ENCODE results near the gene VARS1. TPM values are rescaled to one million over a fixed set of nuclear protein-coding genes. Genes with fewer than 3 reads are reported as not detected.
"Not testable (repeated sequence)": the region's sequence is repeated elsewhere in the genome, so short reads cannot be mapped to it uniquely, and the experiment has no call there.

Gene VARS1
- total RNA-seq, 3 donors from 2014 or later = 19.2 to 35.4 (median 26.2) TPM

DNA sequence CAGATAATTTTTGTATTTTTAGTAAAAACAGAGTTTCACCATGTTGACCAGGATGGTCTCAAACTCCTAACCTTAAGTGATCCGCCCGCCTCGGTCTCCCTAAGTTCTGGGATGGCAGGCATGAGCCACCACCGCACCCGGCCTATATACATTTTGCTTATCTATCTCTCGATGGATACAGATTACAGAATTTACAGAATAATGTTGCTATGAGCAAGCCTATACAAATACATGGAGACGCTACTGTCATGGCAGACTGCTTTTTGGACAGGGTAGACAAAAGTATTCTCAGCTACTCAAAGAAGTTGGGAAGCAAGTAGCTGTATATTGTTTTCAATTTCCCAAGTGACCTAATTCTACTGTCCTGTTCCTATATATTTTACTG, 17.9 kb upstream of the VARS1 start:
- TF ChIP-seq, protein P1, sequence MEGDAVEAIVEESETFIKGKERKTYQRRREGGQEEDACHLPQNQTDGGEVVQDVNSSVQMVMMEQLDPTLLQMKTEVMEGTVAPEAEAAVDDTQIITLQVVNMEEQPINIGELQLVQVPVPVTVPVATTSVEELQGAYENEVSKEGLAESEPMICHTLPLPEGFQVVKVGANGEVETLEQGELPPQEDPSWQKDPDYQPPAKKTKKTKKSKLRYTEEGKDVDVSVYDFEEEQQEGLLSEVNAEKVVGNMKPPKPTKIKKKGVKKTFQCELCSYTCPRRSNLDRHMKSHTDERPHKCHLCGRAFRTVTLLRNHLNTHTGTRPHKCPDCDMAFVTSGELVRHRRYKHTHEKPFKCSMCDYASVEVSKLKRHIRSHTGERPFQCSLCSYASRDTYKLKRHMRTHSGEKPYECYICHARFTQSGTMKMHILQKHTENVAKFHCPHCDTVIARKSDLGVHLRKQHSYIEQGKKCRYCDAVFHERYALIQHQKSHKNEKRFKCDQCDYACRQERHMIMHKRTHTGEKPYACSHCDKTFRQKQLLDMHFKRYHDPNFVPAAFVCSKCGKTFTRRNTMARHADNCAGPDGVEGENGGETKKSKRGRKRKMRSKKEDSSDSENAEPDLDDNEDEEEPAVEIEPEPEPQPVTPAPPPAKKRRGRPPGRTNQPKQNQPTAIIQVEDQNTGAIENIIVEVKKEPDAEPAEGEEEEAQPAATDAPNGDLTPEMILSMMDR (IDR thresholded peaks at IDR 0.05) = no peak
- TF ChIP-seq POLR2AphosphoS5 (IDR thresholded peaks at IDR 0.05) (no peak), POLR2A (IDR thresholded peaks at IDR 0.05) (no peak)
- Histone ChIP-seq H3K36me3 (no peaks in the 10 kb centered on the region), H3K9me3 (no peaks in the 10 kb centered on the region), H3K4me3 (peak overlapping the region in 2 of 3 donors; percentile 64 to 75), H3K4me1 (peaks cover 0 to 5% of the 10 kb centered on the region in 2 donors), H3K27ac (peak overlapping the region; percentile 99 to 100), H3K27me3 (no peaks in the 10 kb centered on the region)
- intact Hi-C loops (cut with DNase I; ENCODE audit: low total_unique reads) = no loop called here
- DNase-seq (ENCODE audit: low spot score in 2 of 2) = no peak

DNA sequence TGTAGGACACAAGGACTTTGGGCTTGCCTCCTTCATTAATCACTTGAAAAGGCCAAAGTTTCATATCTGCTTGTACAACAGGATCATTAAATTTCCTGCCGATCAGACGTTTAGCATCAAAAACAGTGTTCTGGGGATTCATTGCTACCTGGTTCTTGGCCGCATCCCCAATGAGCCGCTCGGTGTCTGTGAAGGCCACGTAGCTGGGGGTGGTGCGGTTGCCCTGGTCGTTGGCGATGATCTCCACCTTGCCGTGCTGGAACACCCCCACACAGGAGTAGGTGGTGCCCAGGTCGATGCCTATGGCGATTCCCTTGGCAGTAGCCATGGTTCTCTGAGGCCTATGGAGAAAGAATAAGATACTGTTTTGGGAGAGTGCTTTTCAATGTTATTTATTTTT, 16.1 kb upstream of the VARS1 start:
- H3K36me3 ChIP-seq = no peaks in the 10 kb centered on the region
- no peak for DNase-seq (ENCODE audit: low spot score in 2 of 2)
- peaks cover 0 to 5% of the 10 kb centered on the region in 2 donors for H3K4me1 ChIP-seq
- TF ChIP-seq POLR2AphosphoS5 (IDR thresholded peaks at IDR 0.05) = no peak
- TF ChIP-seq POLR2A (IDR thresholded peaks at IDR 0.05) = no peak
- TF ChIP-seq, protein P1 (IDR thresholded peaks at IDR 0.05) = no peak
- no peak overlapping the region for H3K27ac ChIP-seq
- intact Hi-C loops (cut with DNase I; ENCODE audit: low total_unique reads) = no loop called here
- no peaks in the 10 kb centered on the region for H3K27me3 ChIP-seq
- H3K9me3 ChIP-seq = no peaks in the 10 kb centered on the region
- no peak overlapping the region for H3K4me3 ChIP-seq

DNA sequence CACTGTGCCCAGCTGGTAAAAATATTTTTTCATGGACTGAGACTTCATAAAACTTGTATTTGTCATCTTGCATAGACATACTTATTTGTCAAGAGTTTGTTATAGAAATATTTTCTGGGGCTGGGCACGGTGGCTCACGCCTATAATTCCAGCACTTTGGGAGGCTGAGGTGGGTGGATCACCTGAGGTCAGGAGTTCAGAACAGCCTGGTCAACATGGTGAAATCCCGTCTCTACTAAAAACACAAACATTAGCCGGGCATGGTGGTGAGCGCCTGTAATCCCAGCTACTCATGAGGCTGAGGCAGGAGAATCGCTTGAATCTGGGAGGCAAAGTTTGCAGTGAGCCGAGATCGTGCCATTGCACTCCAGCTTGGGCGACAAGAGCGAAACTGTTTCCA, 13.0 kb upstream of the VARS1 start:
- DNase-seq (ENCODE audit: low spot score in 2 of 2); intact Hi-C loops (cut with DNase I; ENCODE audit: low total_unique reads); H3K36me3 ChIP-seq; H3K27me3 ChIP-seq; H3K4me1 ChIP-seq; H3K4me3 ChIP-seq; H3K27ac ChIP-seq; H3K9me3 ChIP-seq: not testable (repeated sequence)

DNA sequence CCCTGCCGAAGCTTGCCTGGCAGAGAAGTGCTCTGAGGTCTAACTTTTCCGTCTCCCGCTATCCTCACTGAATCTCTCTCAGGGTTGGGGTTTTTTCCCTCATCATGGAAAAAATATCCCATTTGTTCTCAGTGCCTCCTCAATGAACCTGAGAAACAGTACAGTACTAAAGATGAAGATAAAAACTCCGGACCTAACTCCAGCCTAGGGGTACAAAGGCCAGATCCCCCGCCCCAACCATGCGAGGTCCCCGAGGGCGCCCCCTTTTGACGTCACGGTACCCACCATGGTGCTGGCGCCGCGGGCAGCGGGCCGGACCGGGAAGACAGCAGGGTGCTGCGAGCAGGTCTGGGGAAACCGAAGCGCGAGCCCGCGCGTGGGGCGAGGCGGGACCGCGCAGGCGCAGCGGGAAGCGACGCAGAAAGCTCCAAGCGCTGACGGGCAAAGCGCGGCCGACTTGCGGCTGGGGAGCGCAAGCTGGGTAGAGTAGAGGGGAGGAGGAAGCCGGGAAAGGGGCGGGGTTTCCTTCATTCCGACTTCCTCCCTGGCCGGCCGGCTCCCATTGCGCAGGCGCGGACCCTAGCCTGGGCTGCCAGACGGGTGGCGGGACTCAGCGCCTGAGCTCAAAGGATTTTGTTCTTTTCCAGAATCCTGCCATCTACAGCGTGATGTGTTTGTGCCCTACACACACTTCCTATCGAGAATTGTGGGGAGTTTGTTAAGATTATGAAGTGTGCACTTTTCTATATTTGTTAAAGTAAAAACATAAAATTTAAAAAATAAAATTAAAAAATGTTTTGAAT, 11.1 kb upstream of the VARS1 start, which contains the start of gene LSM2:
TSS of gene LSM2 (minus strand) at position 497 of the 803 bp plus-strand sequence. CDS start at position 288, 209 bp downstream.
- intact Hi-C loops (cut with DNase I; ENCODE audit: low total_unique reads) = no loop called here
- H3K36me3 ChIP-seq = no peaks in the 10 kb centered on the region
- peaks cover 0 to 10% of the 10 kb centered on the region in 2 donors for H3K4me1 ChIP-seq
- TF ChIP-seq POLR2A (IDR thresholded peaks at IDR 0.05) (peak; percentile 45), POLR2AphosphoS5 (IDR thresholded peaks at IDR 0.05) (peak; percentile 88 to 90 (median 89))
- TF ChIP-seq, protein P1 (IDR thresholded peaks at IDR 0.05) = peak in 2 of 3 donors; percentile 7 to 23
- no peaks in the 10 kb centered on the region for H3K27me3 ChIP-seq
- H3K4me3 ChIP-seq = peak within 1 kb of the TSS; percentile 60 to 92 (median 71)
- DNase-seq (ENCODE audit: low spot score in 2 of 2) = peak; percentile 96 to 97
- peak within 1 kb of the TSS; percentile 95 to 98 for H3K27ac ChIP-seq
- H3K9me3 ChIP-seq = no peaks in the 10 kb centered on the region

DNA sequence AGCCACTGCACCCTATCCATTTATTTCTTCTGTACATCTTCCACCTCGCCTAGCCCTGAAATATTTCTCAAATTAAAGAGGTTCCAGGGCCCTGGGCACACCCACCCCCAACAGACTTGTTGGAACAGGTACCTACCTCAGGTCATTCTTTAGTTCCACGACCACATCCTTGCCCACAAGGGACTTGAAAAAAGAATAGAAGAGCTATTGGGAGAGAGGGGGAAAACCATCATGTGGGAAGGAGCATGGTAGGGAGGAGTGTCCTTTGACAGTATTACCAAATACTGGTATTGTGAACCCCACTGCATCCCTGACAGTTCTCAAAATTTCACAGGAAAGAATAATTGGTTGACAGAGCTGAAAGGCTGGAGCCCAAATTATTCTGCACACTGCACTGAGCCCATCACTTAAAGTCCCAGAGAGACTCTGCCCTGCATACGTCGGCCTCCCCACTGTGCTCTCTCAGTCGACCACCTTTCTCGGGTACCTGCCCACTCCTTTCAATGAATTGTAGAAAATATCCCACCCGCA, 10.5 kb upstream of the VARS1 start:
- Histone ChIP-seq H3K4me1 (peaks cover 0 to 10% of the 10 kb centered on the region in 2 donors), H3K9me3 (no peaks in the 10 kb centered on the region), H3K36me3 (no peaks in the 10 kb centered on the region), H3K27ac (peak overlapping the region; percentile 95 to 98), H3K4me3 (peak overlapping the region; percentile 60 to 92 (median 71)), H3K27me3 (no peaks in the 10 kb centered on the region)
- TF ChIP-seq, protein P1 (IDR thresholded peaks at IDR 0.05) = no peak
- TF ChIP-seq POLR2AphosphoS5 (IDR thresholded peaks at IDR 0.05) (no peak), POLR2A (IDR thresholded peaks at IDR 0.05) (no peak)
- no peak for DNase-seq (ENCODE audit: low spot score in 2 of 2)
- intact Hi-C loops (cut with DNase I; ENCODE audit: low total_unique reads) = no loop called here

DNA sequence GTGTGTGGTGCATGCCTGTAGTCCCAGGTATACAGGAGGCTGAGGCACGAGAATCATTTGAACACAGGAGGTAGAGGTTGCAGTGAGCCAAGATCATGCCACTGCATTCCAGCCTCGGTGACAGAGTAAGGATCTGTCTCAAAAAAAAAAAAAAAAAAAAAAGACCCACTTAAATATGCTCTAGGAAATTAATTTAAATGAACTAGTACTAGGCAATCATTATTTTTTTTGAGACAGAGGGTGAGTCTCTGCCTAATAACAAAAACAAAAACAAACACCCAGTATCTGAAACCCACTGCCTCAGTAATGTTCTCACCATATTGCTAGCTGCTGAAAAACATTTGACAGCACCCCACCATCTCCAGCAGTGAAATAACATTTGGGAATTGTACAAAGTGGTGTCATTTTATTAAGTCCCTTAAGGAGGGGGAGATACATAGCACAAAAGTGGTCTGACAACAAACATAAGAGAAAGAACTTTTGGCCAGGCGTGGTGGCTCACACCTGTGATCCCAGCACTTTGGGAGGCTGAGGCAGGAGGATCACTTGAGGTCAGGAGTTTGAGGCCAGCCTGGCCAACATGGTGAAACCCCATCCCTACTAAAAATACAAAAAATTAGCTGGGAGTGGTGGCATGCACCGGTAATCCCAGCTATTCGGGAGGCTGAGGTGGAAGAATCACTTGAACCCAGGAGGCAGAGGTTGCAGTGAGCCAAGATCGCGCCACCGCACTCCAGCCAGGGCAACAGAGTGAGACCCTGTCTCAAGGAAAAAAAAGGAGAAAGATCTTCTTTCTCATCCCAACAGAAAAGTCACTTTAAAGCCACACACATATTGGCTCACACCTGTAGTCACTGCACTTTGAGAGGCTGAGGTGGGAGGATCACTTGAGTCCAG, 5.7 kb upstream of the VARS1 start:
- DNase-seq (ENCODE audit: low spot score in 2 of 2); H3K4me1 ChIP-seq; H3K36me3 ChIP-seq; H3K4me3 ChIP-seq; H3K27ac ChIP-seq; H3K9me3 ChIP-seq; intact Hi-C loops (cut with DNase I; ENCODE audit: low total_unique reads); H3K27me3 ChIP-seq: not testable (repeated sequence)
